ENCODE measurements around the gene TACC2. TPM values are rescaled to one million over a fixed set of nuclear protein-coding genes. Genes with fewer than 3 reads are reported as not detected.
"Not testable (repeated sequence)": the region's sequence is repeated elsewhere in the genome, so short reads cannot be mapped to it uniquely, and the experiment has no call there.

Gene TACC2
- total RNA-seq, 1 donor from 2014 or later, result 400 TPM

GRCh38 chr10:122093076-122093475, 104.1 kb downstream of the TACC2 start:
- no peaks in the 10 kb centered on the region for H3K27me3 ChIP-seq (ENCODE audit: low read depth)
- TF ChIP-seq CTCF (IDR thresholded peaks at IDR 0.05; ENCODE audit: borderline replicate concordance), result no peak
- H3K4me3 ChIP-seq, result no peak overlapping the region
- H3K36me3 ChIP-seq, result peaks cover 40% of the 10 kb centered on the region
- no peak overlapping the region for H3K27ac ChIP-seq (replicated peaks)
- peaks cover 15% of the 10 kb centered on the region for H3K4me1 ChIP-seq
- DNase-seq, result no peak
- intact Hi-C loops (cut with micrococcal nuclease), result no loop called here
- no peaks in the 10 kb centered on the region for H3K9me3 ChIP-seq (replicated peaks)

GRCh38 chr10:122096181-122096580, 107.2 kb downstream of the TACC2 start:
- Histone ChIP-seq H3K36me3 (peaks cover 11% of the 10 kb centered on the region), H3K4me1 (peaks cover 30% of the 10 kb centered on the region)
- H3K27ac ChIP-seq (replicated peaks); H3K9me3 ChIP-seq (replicated peaks); intact Hi-C loops (cut with micrococcal nuclease); H3K4me3 ChIP-seq; H3K27me3 ChIP-seq (ENCODE audit: low read depth); DNase-seq: not testable (repeated sequence)

GRCh38 chr10:122096705-122097104, 107.7 kb downstream of the TACC2 start:
- no peak for DNase-seq
- TF ChIP-seq CTCF (IDR thresholded peaks at IDR 0.05; ENCODE audit: borderline replicate concordance), result no peak
- Histone ChIP-seq H3K4me3 (no peak overlapping the region), H3K27ac (replicated peaks) (no peak overlapping the region), H3K9me3 (replicated peaks) (no peaks in the 10 kb centered on the region), H3K27me3 (ENCODE audit: low read depth) (no peaks in the 10 kb centered on the region), H3K36me3 (peaks cover 6% of the 10 kb centered on the region), H3K4me1 (peaks cover 32% of the 10 kb centered on the region)
- intact Hi-C loops (cut with micrococcal nuclease), result no loop called here

- peak overlapping the region; percentile 52 for H3K27ac ChIP-seq (replicated peaks)
- peaks cover 5% of the 10 kb centered on the region for H3K36me3 ChIP-seq
- H3K4me1 ChIP-seq, result peaks cover 44% of the 10 kb centered on the region
- no peak overlapping the region for H3K4me3 ChIP-seq
- TF ChIP-seq CTCF (IDR thresholded peaks at IDR 0.05; ENCODE audit: borderline replicate concordance), result no peak
- H3K27me3 ChIP-seq (ENCODE audit: low read depth), result no peaks in the 10 kb centered on the region
- H3K9me3 ChIP-seq (replicated peaks), result no peaks in the 10 kb centered on the region
- intact Hi-C loops (cut with micrococcal nuclease), result no loop called here
- no peak for DNase-seq
Measured at GRCh38 chr10:122097935-122098334, 109.0 kb downstream of the TACC2 start.

- H3K27me3 ChIP-seq (ENCODE audit: low read depth), result no peaks in the 10 kb centered on the region
- no peak for TF ChIP-seq CTCF (IDR thresholded peaks at IDR 0.05; ENCODE audit: borderline replicate concordance)
- intact Hi-C loops (cut with micrococcal nuclease), result no loop called here
- H3K4me3 ChIP-seq, result no peak overlapping the region
- no peak for DNase-seq
- peak overlapping the region; percentile 52 for H3K27ac ChIP-seq (replicated peaks)
- peaks cover 5% of the 10 kb centered on the region for H3K36me3 ChIP-seq
- no peaks in the 10 kb centered on the region for H3K9me3 ChIP-seq (replicated peaks)
- H3K4me1 ChIP-seq, result peaks cover 48% of the 10 kb centered on the region
Measured at GRCh38 chr10:122098924-122099323, 110.0 kb downstream of the TACC2 start.

- intact Hi-C loops (cut with micrococcal nuclease), result no loop called here
- DNase-seq, result no peak
- Histone ChIP-seq H3K27me3 (ENCODE audit: low read depth) (no peaks in the 10 kb centered on the region), H3K4me3 (no peak overlapping the region), H3K4me1 (peaks cover 48% of the 10 kb centered on the region), H3K36me3 (peaks cover 2% of the 10 kb centered on the region), H3K9me3 (replicated peaks) (no peaks in the 10 kb centered on the region), H3K27ac (replicated peaks) (peak overlapping the region; percentile 52)
- TF ChIP-seq CTCF (IDR thresholded peaks at IDR 0.05; ENCODE audit: borderline replicate concordance), result no peak
Measured at GRCh38 chr10:122099562-122099961, 110.6 kb downstream of the TACC2 start.
